GM23338 (cell line): ENCODE measurements around the gene FANCF.

Experiments used
- CREB1 ChIP-seq: fragments of 250-450 bp; sonication (Bioruptor Pico); IDR thresholded peaks from 2 replicates; pipeline ENCODE4 v1.5.0; 2020; ENCODE audit warnings: low read depth, mild to moderate bottlenecking, moderate library complexity
- CTCF ChIP-seq, 2 experiments: fragments of 200-600 bp in 1 of 2; sonication (generic) in 1 of 2; conservative IDR thresholded peaks; 2 replicates each; pipeline versions ENCODE4 v1.5.1 to v1.6.1; 2016 to 2017; ENCODE audit warnings: antibody characterized with exemption in 2 of 2, low read depth in 2 of 2, mild to moderate bottlenecking in 2 of 2, moderate library complexity in 1 of 2
- EZH2 ChIP-seq: fragments of 200-600 bp; sonication (generic); IDR thresholded peaks from one replicate; pipeline ENCODE4 v1.8.0; 2017; ENCODE audit warnings: antibody characterized with exemption, mild to moderate bottlenecking, low read depth; ENCODE audit not compliant: unreplicated experiment
- EZH2phosphoT487 ChIP-seq: fragments of 200-600 bp; sonication (generic); IDR thresholded peaks from one replicate; pipeline ENCODE4 v1.8.1; 2018; ENCODE audit warnings: antibody characterized with exemption; ENCODE audit not compliant: unreplicated experiment
- JUNB ChIP-seq: IDR thresholded peaks from one replicate; pipeline ENCODE4 v1.6.1; 2016; ENCODE audit warnings: antibody characterized with exemption; ENCODE audit not compliant: unreplicated experiment
- NANOG ChIP-seq: IDR thresholded peaks from 2 replicates; pipeline ENCODE4 v1.6.1; 2016; ENCODE audit warnings: antibody characterized with exemption, borderline replicate concordance
- POLR2AphosphoS5 ChIP-seq: IDR thresholded peaks from 2 replicates; pipeline ENCODE4 v1.6.1; 2016; ENCODE audit warnings: antibody characterized with exemption, low read depth
- REST ChIP-seq: IDR thresholded peaks from one replicate; pipeline ENCODE4 v1.6.1; 2018; ENCODE audit warnings: antibody characterized with exemption; ENCODE audit not compliant: unreplicated experiment

- TF ChIP-seq CTCF (conservative IDR thresholded peaks at IDR 0.05; ENCODE audit: low read depth in 2 of 2) (no peak), POLR2AphosphoS5 (no peak), EZH2 (no peak), JUNB (no peak), REST (no peak), EZH2phosphoT487 (no peak), NANOG (no peak), CREB1 (no peak)
Measured at GRCh38 chr11:22671751-22672150, 46.1 kb upstream of the FANCF start.
